ENCODE data around the gene PIP4K2A.

Gene PIP4K2A

DNA sequence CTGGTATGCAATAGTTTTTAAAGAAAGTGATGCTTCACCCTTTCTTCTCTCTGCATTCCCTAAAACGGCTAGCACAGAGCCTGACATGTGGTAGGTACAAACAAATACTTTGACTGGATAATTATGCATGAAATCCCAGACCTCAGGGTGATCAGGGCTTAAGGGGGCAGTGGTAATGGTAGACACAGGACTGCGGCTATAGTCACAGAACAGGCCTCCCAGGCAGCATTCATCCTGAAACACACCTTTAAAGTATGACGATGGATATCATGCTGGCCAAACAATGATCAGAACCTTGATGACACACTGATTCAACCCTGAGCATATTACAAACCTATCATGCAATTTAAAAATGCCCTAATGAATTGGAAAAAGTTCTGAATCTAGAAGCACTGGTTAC is 110.8 kb downstream of the PIP4K2A start:
- Histone ChIP-seq H2BK12ac (ENCODE audit: low read length) (no peak overlapping the region), H4K8ac (ENCODE audit: low read depth, low read length) (no peak overlapping the region), H2BK15ac (ENCODE audit: low read length) (no peak overlapping the region), H3K18ac (ENCODE audit: low read length) (no peak overlapping the region), H2BK120ac (ENCODE audit: low read depth, low read length) (no peak overlapping the region), H3K4me3 (ENCODE audit: low read length in 2 of 2) (no peak overlapping the region), H2BK5ac (ENCODE audit: low read length) (no peak overlapping the region), H3K4ac (ENCODE audit: low read length) (no peak overlapping the region), H3K27me3 (ENCODE audit: control insufficient read depth in 3 of 3, insufficient read depth in 3 of 3, low read depth in 1 of 3, low read length in 3 of 3) (no peaks in the 10 kb centered on the region), H3K27ac (replicated peaks; ENCODE audit: low read length) (no peak overlapping the region), H3K14ac (ENCODE audit: low read length) (no peak overlapping the region), H3K4me2 (ENCODE audit: insufficient read depth, low read length, poor library complexity, severe bottlenecking) (no peak overlapping the region), H3K9me3 (replicated peaks in 1 of 2; ENCODE audit: control insufficient read depth in 2 of 2, insufficient read depth in 1 of 2, low read depth in 1 of 2, low read length in 2 of 2) (peaks cover 0 to 4% of the 10 kb centered on the region in 2 donors), H3K36me3 (replicated peaks in 1 of 2; ENCODE audit: control insufficient read depth in 2 of 2, insufficient read depth in 2 of 2, low read length in 2 of 2) (peaks cover 0 to 16% of the 10 kb centered on the region in 2 donors), H3K79me1 (ENCODE audit: low read depth, low read length) (no peaks in the 10 kb centered on the region), H2AFZ (ENCODE audit: low read length) (no peak overlapping the region), H3K23ac (ENCODE audit: low read depth, low read length, poor library complexity) (no peak overlapping the region), H4K91ac (ENCODE audit: low read depth, low read length, poor library complexity) (no peak overlapping the region), H3K9ac (ENCODE audit: low read depth, low read length, poor library complexity) (no peak overlapping the region), H3K4me1 (ENCODE audit: control insufficient read depth in 2 of 2, insufficient read depth in 1 of 2, low read depth in 1 of 2, low read length in 2 of 2) (peaks cover 0 to 12% of the 10 kb centered on the region in 2 donors), H2AK5ac (ENCODE audit: low read depth, low read length) (no peak overlapping the region)
- DNase-seq (ENCODE audit: low spot score) = no peak
- WGBS, 2 donors (ENCODE audit: extremely low coverage in 2 of 2, insufficient read length in 2 of 2, insufficient replicate concordance in 1 of 2) = no CpG with 5 or more reads among the region's 3 CpGs

DNA sequence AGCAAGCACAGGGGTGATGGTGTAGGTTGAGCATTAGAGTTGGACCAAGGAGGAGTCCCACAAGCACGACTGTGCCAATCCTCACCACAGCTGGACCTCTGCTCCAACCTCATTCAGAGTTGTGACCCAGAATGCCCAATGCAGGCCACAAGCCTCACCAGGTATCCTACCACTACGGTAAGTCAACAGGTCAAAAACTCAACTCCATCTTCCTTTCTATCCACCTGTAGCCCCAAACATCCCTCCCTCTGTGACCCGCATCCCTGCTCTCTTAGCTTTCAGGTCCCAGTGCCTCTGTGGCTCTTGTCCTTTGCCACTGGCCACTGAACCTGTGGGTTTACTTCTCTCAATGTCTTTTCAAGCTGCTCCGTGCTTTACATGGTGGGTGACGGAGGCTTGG is 112.8 kb downstream of the PIP4K2A start:
- Histone ChIP-seq H3K9me3 (replicated peaks in 1 of 2; ENCODE audit: control insufficient read depth in 2 of 2, insufficient read depth in 1 of 2, low read depth in 1 of 2, low read length in 2 of 2) (no peaks in the 10 kb centered on the region), H3K4me3 (ENCODE audit: low read length in 2 of 2) (no peak overlapping the region), H2AFZ (ENCODE audit: low read length) (no peak overlapping the region), H3K4ac (ENCODE audit: low read length) (no peak overlapping the region), H2BK12ac (ENCODE audit: low read length) (no peak overlapping the region), H3K27me3 (ENCODE audit: control insufficient read depth in 3 of 3, insufficient read depth in 3 of 3, low read depth in 1 of 3, low read length in 3 of 3) (no peaks in the 10 kb centered on the region), H3K14ac (ENCODE audit: low read length) (no peak overlapping the region), H4K91ac (ENCODE audit: low read depth, low read length, poor library complexity) (no peak overlapping the region), H2BK15ac (ENCODE audit: low read length) (no peak overlapping the region), H3K23ac (ENCODE audit: low read depth, low read length, poor library complexity) (no peak overlapping the region), H3K4me1 (ENCODE audit: control insufficient read depth in 2 of 2, insufficient read depth in 1 of 2, low read depth in 1 of 2, low read length in 2 of 2) (peaks cover 0 to 12% of the 10 kb centered on the region in 2 donors), H2AK5ac (ENCODE audit: low read depth, low read length) (no peak overlapping the region), H3K36me3 (replicated peaks in 1 of 2; ENCODE audit: control insufficient read depth in 2 of 2, insufficient read depth in 2 of 2, low read length in 2 of 2) (peaks cover 0 to 4% of the 10 kb centered on the region in 2 donors), H2BK5ac (ENCODE audit: low read length) (no peak overlapping the region), H4K8ac (ENCODE audit: low read depth, low read length) (no peak overlapping the region), H3K9ac (ENCODE audit: low read depth, low read length, poor library complexity) (no peak overlapping the region), H3K79me1 (ENCODE audit: low read depth, low read length) (no peaks in the 10 kb centered on the region), H2BK120ac (ENCODE audit: low read depth, low read length) (no peak overlapping the region), H3K4me2 (ENCODE audit: insufficient read depth, low read length, poor library complexity, severe bottlenecking) (no peak overlapping the region), H3K27ac (replicated peaks; ENCODE audit: low read length) (no peak overlapping the region), H3K18ac (ENCODE audit: low read length) (no peak overlapping the region)
- no CpG with 5 or more reads among the region's 5 CpGs for WGBS, 2 donors (ENCODE audit: extremely low coverage in 2 of 2, insufficient read length in 2 of 2, insufficient replicate concordance in 1 of 2)
- no peak for DNase-seq (ENCODE audit: low spot score)

- H3K27me3 ChIP-seq (ENCODE audit: control insufficient read depth in 3 of 3, insufficient read depth in 3 of 3, low read depth in 1 of 3, low read length in 3 of 3) = no peaks in the 10 kb centered on the region
- no peak overlapping the region for H3K18ac ChIP-seq (ENCODE audit: low read length)
- H2BK5ac ChIP-seq (ENCODE audit: low read length) = no peak overlapping the region
- H4K8ac ChIP-seq (ENCODE audit: low read depth, low read length) = no peak overlapping the region
- no peak overlapping the region for H2AFZ ChIP-seq (ENCODE audit: low read length)
- H3K4me1 ChIP-seq (ENCODE audit: control insufficient read depth in 2 of 2, insufficient read depth in 1 of 2, low read depth in 1 of 2, low read length in 2 of 2) = peaks cover 2 to 12% of the 10 kb centered on the region in 2 donors
- no peak overlapping the region for H4K91ac ChIP-seq (ENCODE audit: low read depth, low read length, poor library complexity)
- H3K23ac ChIP-seq (ENCODE audit: low read depth, low read length, poor library complexity) = no peak overlapping the region
- no peak overlapping the region for H2BK15ac ChIP-seq (ENCODE audit: low read length)
- no peak overlapping the region for H3K4ac ChIP-seq (ENCODE audit: low read length)
- no peak overlapping the region for H3K9ac ChIP-seq (ENCODE audit: low read depth, low read length, poor library complexity)
- H3K4me2 ChIP-seq (ENCODE audit: insufficient read depth, low read length, poor library complexity, severe bottlenecking) = no peak overlapping the region
- no peak overlapping the region for H3K4me3 ChIP-seq (ENCODE audit: low read length in 2 of 2)
- DNase-seq (ENCODE audit: low spot score) = no peak
- no peak overlapping the region for H2AK5ac ChIP-seq (ENCODE audit: low read depth, low read length)
- H2BK12ac ChIP-seq (ENCODE audit: low read length) = no peak overlapping the region
- H3K27ac ChIP-seq (replicated peaks; ENCODE audit: low read length) = no peak overlapping the region
- H3K79me1 ChIP-seq (ENCODE audit: low read depth, low read length) = no peaks in the 10 kb centered on the region
- no peak overlapping the region for H2BK120ac ChIP-seq (ENCODE audit: low read depth, low read length)
- no peak overlapping the region for H3K14ac ChIP-seq (ENCODE audit: low read length)
- peaks cover 0 to 4% of the 10 kb centered on the region in 2 donors for H3K36me3 ChIP-seq (replicated peaks in 1 of 2; ENCODE audit: control insufficient read depth in 2 of 2, insufficient read depth in 2 of 2, low read length in 2 of 2)
- no CpG with 5 or more reads among the region's 11 CpGs for WGBS, 2 donors (ENCODE audit: extremely low coverage in 2 of 2, insufficient read length in 2 of 2, insufficient replicate concordance in 1 of 2)
- H3K9me3 ChIP-seq (replicated peaks in 1 of 2; ENCODE audit: control insufficient read depth in 2 of 2, insufficient read depth in 1 of 2, low read depth in 1 of 2, low read length in 2 of 2) = no peaks in the 10 kb centered on the region
These were observed 114.6 kb downstream of the PIP4K2A start for GRCh38 chr10:22599636-22600228.

- Histone ChIP-seq H2AK5ac (ENCODE audit: low read depth, low read length) (no peak overlapping the region), H2BK5ac (ENCODE audit: low read length) (no peak overlapping the region), H3K4ac (ENCODE audit: low read length) (no peak overlapping the region), H4K91ac (ENCODE audit: low read depth, low read length, poor library complexity) (no peak overlapping the region), H3K14ac (ENCODE audit: low read length) (no peak overlapping the region), H3K18ac (ENCODE audit: low read length) (no peak overlapping the region), H3K4me2 (ENCODE audit: insufficient read depth, low read length, poor library complexity, severe bottlenecking) (no peak overlapping the region), H3K9me3 (replicated peaks in 1 of 2; ENCODE audit: control insufficient read depth in 2 of 2, insufficient read depth in 1 of 2, low read depth in 1 of 2, low read length in 2 of 2) (no peaks in the 10 kb centered on the region), H4K8ac (ENCODE audit: low read depth, low read length) (no peak overlapping the region), H2BK120ac (ENCODE audit: low read depth, low read length) (no peak overlapping the region), H3K4me1 (ENCODE audit: control insufficient read depth in 2 of 2, insufficient read depth in 1 of 2, low read depth in 1 of 2, low read length in 2 of 2) (peaks cover 2 to 7% of the 10 kb centered on the region in 2 donors), H2AFZ (ENCODE audit: low read length) (no peak overlapping the region), H3K36me3 (replicated peaks in 1 of 2; ENCODE audit: control insufficient read depth in 2 of 2, insufficient read depth in 2 of 2, low read length in 2 of 2) (peaks cover 0 to 4% of the 10 kb centered on the region in 2 donors), H3K27ac (replicated peaks; ENCODE audit: low read length) (no peak overlapping the region), H3K79me1 (ENCODE audit: low read depth, low read length) (no peaks in the 10 kb centered on the region), H3K4me3 (ENCODE audit: low read length in 2 of 2) (no peak overlapping the region), H2BK15ac (ENCODE audit: low read length) (no peak overlapping the region), H3K9ac (ENCODE audit: low read depth, low read length, poor library complexity) (no peak overlapping the region), H2BK12ac (ENCODE audit: low read length) (no peak overlapping the region), H3K27me3 (ENCODE audit: control insufficient read depth in 3 of 3, insufficient read depth in 3 of 3, low read depth in 1 of 3, low read length in 3 of 3) (no peaks in the 10 kb centered on the region), H3K23ac (ENCODE audit: low read depth, low read length, poor library complexity) (no peak overlapping the region)
- WGBS, 2 donors (ENCODE audit: extremely low coverage in 2 of 2, insufficient read length in 2 of 2, insufficient replicate concordance in 1 of 2) = no CpG with 5 or more reads among the region's 4 CpGs
- DNase-seq (ENCODE audit: low spot score) = no peak
These were observed 115.3 kb downstream of the PIP4K2A start for GRCh38 chr10:22599048-22599561.
